Activated CD8-positive, alpha-beta memory T cell treated with anti-CD3 and anti-CD28 coated beads, Interleukin-2, amount 50 U/mL, for 48 hours (primary cell): ENCODE results near the gene TCF4.

Experiments used
- DNase-seq: peaks from one replicate; pipeline ENCODE4 v3.0.0-alpha.2; 2020

Gene TCF4

GRCh38 chr18:55317864-55318263, 270.1 kb downstream of the TCF4 start:
- DNase-seq, result no peak

DNA sequence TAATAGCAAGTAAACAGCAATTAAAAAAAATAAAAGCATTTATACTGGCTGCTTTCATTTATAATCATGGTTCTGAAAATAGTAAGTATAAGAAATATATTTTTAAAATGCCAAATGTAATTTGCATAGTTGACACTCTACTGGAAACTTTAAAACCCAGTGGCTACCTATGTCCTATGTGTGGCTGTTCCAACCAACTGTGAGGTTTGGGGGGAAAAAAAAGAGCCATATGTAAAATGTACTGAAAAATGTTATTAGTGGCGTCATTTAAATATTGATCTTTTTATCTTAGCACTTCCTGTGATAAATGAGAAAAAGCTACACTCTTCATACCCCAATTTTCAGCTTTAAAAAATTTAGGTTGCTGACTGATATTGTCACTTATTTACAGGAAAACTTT, 270.7 kb downstream of the TCF4 start:
- no peak for DNase-seq

DNA sequence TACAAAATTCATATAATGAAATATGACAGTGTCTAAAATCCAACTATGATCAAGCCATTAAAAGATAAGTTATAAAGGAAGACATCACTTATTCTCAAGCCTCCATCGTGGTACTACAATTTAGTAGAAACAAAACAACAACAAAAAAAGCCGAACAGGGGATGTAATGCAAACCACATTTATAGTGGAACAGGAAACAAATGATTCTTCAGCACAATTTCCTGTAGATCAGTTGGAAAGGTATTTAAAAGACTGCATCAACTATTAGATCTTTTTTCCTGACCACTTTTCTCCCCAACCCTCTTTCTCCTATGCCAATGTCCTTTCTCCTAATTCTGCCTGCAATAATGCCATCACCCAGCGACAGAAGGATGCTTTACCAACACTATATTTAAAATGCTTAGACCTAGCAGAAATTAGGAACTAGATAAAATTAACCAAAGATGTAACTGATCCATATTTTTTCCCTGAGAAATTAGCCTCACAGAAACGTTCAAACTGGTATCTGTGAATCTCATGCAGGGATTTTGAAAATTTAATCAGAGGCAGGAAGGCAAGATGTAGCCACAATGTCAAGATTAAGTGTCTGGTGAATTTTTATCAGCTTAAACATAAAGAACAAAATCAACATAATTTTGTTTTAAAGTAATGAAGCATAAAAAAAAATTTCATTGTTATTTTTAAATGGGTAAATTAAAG, 271.4 kb downstream of the TCF4 start:
- no peak for DNase-seq

DNA sequence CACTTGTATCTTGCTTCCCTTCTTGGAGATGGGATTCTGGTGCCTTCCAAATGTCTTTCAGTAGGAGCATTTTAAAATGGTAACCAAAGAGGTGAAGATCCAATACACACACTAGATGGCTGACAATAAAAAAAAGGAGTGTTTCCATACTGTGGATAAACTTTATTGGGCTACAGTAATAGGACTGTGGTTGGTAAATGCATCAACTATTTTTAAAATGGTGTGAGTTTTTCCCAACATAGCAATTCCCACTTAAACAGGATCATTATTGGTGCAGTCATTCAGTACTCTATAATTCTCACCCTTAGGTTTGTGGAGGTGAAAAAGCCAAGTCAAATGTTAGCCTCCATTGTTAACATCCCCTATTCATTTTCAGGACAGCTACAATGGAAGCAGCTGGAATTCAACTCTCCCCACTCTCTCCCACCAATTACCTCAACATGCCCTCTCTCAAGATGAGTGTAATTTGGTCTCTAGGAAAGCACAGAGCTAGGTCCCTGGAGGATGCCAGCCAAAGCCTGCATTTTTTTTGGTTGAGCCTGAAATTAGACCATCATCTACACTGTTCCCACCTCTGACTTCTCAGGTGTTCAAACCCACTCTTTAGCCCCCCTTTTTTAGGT, 273.3 kb downstream of the TCF4 start:
- no peak for DNase-seq

DNA sequence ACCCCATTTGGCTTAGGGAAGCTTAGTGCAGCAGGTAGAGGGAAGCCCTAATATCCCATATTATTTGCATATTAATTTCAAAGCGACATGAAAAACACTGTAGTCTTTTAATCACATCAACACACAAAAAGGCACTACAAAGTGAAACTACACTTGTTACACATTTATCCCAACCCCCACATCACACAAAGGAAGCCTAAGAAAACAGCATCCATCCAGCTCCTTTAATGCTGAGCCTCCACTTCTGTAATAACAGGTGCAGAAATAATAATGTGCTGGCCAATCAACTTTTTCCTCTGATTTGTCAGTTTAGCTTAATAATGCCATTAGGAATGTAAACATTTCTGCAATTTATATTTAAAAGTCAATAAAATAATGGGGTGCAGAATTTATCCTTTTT, 274.0 kb downstream of the TCF4 start:
- no peak for DNase-seq

GRCh38 chr18:55310863-55311262, 277.1 kb downstream of the TCF4 start:
- DNase-seq, result no peak

GRCh38 chr18:55310044-55310676, 277.8 kb downstream of the TCF4 start:
- DNase-seq, result no peak

GRCh38 chr18:55309249-55309648, 278.7 kb downstream of the TCF4 start:
- no peak for DNase-seq

GRCh38 chr18:55307505-55307904, 280.5 kb downstream of the TCF4 start:
- no peak for DNase-seq

GRCh38 chr18:55306359-55307024, 281.5 kb downstream of the TCF4 start:
- DNase-seq, result no peak

GRCh38 chr18:55302167-55302833, 285.7 kb downstream of the TCF4 start:
- no peak for DNase-seq

GRCh38 chr18:55301824-55302166, 286.2 kb downstream of the TCF4 start:
- no peak for DNase-seq

DNA sequence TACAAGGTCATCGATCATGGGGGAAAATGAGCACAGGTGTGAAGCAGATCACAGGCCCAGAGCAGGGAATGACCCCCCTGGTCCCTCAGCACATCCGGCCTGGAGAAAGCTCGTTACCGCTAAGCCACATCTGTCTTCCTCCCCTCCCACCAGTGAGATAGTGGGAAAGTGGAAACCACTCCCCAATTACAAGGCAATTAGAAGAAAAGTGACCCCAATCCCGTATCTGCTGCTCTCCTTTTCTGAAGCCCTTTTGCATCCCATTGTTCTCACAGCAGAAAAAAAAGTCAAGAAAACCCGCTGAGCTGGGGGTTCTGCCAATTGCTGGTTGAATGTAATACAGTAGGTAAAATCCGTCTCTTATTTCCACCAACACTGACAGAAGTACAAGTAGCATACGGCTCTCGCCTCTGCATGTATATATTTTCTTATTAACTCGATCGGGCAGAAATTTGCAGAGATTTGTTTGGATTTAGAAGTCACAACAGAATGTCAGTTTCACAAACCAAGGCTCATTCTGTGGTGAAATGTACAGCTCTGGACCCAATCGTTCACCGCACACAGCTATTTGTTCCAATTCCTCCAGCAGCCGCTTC, 287.0 kb downstream of the TCF4 start:
- no peak for DNase-seq

DNA sequence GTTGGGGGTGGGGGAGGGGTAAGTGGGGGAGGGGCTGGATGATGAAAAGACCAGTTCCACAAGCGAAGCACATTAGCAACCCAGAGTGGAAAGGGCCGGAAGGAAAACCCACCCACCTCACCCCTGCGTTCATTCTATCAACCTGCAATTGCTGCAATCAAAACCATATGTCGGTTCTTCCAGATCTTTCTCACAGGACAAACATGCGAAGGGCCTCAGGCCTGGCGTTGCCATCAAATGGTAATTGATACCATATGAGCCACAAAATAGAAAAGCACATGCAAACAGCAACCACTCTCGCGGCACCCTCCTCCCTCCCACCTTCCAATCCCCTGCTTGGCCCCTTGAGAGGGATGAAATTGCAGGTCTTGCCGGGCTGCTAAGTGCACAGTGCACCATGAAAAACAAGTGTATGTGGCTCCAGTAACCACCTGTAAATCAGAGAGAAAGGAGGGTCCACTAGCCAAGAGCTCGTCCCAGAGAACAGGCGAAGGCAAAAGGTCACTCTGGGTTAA, 287.5 kb downstream of the TCF4 start:
- DNase-seq, result no peak

GRCh38 chr18:55296778-55297177, 291.2 kb downstream of the TCF4 start:
- no peak for DNase-seq

GRCh38 chr18:55296115-55296514, 291.9 kb downstream of the TCF4 start:
- no peak for DNase-seq

- DNase-seq, result no peak
These were observed 297.1 kb downstream of the TCF4 start for GRCh38 chr18:55290898-55291297.

DNA sequence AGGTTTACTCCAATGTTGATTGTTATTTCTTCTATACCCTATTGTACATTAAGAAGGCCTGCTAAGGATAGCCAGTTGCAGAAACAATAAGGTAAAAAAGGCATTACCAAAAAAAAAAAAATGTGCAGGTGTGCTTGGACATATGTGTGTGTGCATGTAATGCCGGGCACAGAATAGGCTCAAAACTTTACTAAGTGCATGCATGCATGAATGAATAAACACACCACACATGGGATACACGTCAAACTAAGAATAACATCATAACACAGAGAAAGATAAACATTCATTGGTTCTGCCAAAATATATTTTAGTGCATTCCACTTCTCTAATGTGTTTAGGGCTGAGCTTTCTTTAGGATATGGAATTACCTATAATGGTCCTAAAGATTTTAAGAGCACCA, 298.2 kb downstream of the TCF4 start:
- DNase-seq, result no peak

DNA sequence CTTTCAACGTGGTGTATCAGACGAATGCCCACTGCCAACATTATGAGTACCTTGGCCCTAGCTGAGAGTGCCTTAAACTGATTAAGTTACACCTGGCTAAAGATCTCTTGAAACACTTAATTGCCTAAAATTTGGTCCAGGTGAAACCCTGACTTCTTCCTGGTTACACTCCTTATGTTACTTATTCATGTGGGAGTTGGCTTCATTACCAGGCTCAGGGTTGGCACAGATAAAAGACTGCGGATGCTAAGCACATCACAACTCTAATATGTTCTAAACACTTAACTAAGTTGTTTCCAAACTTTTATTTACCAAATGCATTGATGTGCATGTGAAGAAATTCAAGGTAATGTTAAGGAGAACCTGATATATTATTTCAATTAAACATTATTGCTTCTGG, 298.9 kb downstream of the TCF4 start:
- DNase-seq, result no peak

DNA sequence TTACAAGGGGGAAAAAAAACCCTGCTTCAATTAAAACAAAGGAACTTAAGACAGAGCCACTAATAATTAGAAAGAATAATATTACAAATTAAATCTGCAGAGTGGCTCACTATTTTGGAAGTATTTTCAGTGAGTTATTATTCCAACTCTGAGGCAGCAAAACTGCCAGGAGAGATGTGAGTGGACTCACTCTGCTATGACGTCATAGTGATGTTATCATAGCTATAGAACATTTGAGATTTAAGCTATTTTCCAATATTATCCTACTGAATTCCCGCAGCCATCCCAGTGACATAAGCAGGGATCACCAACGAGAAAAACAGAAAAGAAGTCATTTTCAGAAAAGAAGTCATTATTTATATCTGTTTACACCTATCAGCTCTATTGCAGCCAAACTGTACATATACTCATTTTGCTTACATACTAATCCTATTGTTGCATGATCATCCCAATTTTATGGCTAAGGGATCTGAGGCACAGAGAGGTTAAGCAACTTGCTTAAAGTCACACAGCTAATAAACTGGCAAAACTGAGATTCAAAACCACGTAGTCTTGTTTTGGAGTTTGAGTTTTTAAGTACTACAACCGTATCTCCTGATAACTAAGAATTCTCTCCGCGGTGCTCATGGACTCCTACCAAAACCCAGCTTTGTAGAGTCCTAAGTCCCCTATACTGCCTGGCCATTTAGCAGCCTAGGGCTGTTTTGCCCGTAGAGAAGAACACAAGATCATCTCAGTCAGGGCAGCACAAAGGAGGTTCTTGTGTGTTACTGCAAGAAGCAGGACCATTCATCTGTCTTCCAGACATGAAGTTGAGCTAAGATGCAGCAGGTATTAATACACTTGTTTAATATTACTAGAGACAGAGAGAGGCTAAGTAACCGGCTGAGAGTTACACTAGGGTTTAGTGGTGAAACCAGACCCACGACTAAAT, 299.8 kb downstream of the TCF4 start:
- no peak for DNase-seq

DNA sequence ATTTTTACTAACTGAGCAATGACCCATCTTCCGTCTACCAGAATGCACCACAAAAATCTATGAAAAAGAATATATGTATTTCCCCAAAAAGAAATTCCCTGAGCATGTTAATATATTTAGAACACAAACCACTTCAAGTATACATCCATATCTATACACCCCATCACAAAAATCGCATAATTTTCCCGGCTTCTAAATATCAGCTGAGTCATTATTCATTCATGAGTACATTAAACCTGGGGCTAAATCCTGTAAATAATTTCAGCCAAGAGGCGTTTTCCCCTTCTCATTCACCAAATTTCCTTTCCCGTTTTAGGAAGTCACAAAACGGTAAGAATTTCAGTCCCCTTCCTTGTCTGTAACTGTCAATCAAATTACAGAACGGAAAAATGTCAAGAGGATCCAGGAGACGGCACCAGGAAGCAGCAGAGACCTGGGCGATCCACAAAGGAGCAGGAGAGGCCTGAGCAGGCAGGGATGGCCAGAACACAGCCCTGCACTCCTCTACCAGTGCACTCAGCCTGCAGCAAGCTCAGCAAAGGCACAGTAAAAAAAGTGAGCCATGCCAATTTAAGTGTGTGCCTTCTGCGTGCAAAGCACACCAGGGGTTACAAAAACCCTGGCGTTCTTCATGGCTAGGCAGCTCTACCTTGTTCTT, 300.7 kb downstream of the TCF4 start:
- no peak for DNase-seq
